LNCAP (cell line): ENCODE results near the gene MYCBP2.

Experiments
- CTCF ChIP-seq: fragments of 450-650 bp; IDR thresholded peaks from 2 replicates; pipeline ENCODE4 v1.5.1; 2017; ENCODE audit warnings: mild to moderate bottlenecking

Gene MYCBP2

GRCh38 chr13:77065461-77066147 lies 261.3 kb downstream of the MYCBP2 start:
- TF ChIP-seq CTCF: no peak

- TF ChIP-seq CTCF: no peak
These were observed 264.8 kb downstream of the MYCBP2 start for GRCh38 chr13:77062097-77062496.

GRCh38 chr13:77061362-77061761 lies 265.5 kb downstream of the MYCBP2 start:
- TF ChIP-seq CTCF: no peak

- no peak for TF ChIP-seq CTCF
These were observed 270.0 kb downstream of the MYCBP2 start for GRCh38 chr13:77056886-77057285.

- no peak; the same call in 1 of the 2 replicates for TF ChIP-seq CTCF
These were observed 270.5 kb downstream of the MYCBP2 start for GRCh38 chr13:77056382-77056781.

GRCh38 chr13:77055158-77055557 lies 271.7 kb downstream of the MYCBP2 start:
- TF ChIP-seq CTCF: no peak

- no peak for TF ChIP-seq CTCF
These were observed 273.7 kb downstream of the MYCBP2 start for GRCh38 chr13:77053192-77053591.

- no peak for TF ChIP-seq CTCF
These were observed 278.2 kb downstream of the MYCBP2 start for GRCh38 chr13:77048681-77049080.
